HEK293 (cell line): ENCODE measurements around the gene ALDH2.

Experiments
- KLF8 ChIP-seq: fragments of 450-650 bp; formaldehyde crosslinking; IDR thresholded peaks from 2 replicates; pipeline ENCODE4 v1.5.1; 2016; ENCODE audit warnings: missing biosample characterization, missing genetic modification characterization
- SALL2 ChIP-seq: fragments of 450-650 bp; formaldehyde crosslinking; IDR thresholded peaks from 2 replicates; pipeline ENCODE4 v1.5.0; 2017; ENCODE audit warnings: missing biosample characterization, mild to moderate bottlenecking, missing genetic modification characterization, borderline replicate concordance
- ZNF785 ChIP-seq: fragments of 450-650 bp; formaldehyde crosslinking; IDR thresholded peaks from 2 replicates; pipeline ENCODE4 v1.5.1; 2016; ENCODE audit warnings: missing biosample characterization, missing genetic modification characterization
- TF ChIP-seq, protein P1 (sequence below): fragments of 450-650 bp; formaldehyde crosslinking; IDR thresholded peaks from 2 replicates; pipeline ENCODE4 v1.5.1; 2016; ENCODE audit warnings: missing biosample characterization, missing genetic modification characterization

DNA sequence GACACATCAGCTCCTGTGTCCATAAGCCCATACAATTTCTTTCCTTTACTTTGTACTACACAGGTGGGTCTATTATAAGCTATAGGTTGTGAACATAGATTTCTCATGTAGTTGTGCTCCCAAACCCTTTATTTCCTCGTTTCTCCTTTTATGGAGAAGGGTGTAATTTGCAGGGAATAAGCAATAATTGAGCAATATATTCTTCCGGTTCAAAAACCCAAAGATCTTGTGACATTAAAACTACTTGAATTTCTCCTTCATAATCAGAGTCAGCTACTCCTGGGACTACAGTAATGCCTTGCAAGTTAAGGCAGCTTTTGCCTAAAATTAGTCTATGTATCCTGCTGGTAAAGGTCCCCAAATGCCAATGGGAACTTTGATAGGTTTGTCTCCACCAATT, 56.2 kb downstream of the ALDH2 start:
- TF ChIP-seq, protein P1, sequence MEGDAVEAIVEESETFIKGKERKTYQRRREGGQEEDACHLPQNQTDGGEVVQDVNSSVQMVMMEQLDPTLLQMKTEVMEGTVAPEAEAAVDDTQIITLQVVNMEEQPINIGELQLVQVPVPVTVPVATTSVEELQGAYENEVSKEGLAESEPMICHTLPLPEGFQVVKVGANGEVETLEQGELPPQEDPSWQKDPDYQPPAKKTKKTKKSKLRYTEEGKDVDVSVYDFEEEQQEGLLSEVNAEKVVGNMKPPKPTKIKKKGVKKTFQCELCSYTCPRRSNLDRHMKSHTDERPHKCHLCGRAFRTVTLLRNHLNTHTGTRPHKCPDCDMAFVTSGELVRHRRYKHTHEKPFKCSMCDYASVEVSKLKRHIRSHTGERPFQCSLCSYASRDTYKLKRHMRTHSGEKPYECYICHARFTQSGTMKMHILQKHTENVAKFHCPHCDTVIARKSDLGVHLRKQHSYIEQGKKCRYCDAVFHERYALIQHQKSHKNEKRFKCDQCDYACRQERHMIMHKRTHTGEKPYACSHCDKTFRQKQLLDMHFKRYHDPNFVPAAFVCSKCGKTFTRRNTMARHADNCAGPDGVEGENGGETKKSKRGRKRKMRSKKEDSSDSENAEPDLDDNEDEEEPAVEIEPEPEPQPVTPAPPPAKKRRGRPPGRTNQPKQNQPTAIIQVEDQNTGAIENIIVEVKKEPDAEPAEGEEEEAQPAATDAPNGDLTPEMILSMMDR (tag by site-specific recombination): no peak
- TF ChIP-seq SALL2 (tag by site-specific recombination): no peak
- TF ChIP-seq KLF8: no peak
- no peak for TF ChIP-seq ZNF785 (tag by site-specific recombination)
